GM20000 (cell line): ENCODE data around the gene KDM8.

ENCODE experiments used
- DNase-seq: peaks from one replicate; pipeline ENCODE4 v3.0.0; 2012; ENCODE audit warnings: low spot score
- TF ChIP-seq, protein P1 (sequence below): IDR thresholded peaks from 2 replicates; pipeline ENCODE4 v1.5.1; 2012; ENCODE audit warnings: mild to moderate bottlenecking, control low read depth; ENCODE audit errors: extremely low read depth, missing control alignments

Gene KDM8

DNA sequence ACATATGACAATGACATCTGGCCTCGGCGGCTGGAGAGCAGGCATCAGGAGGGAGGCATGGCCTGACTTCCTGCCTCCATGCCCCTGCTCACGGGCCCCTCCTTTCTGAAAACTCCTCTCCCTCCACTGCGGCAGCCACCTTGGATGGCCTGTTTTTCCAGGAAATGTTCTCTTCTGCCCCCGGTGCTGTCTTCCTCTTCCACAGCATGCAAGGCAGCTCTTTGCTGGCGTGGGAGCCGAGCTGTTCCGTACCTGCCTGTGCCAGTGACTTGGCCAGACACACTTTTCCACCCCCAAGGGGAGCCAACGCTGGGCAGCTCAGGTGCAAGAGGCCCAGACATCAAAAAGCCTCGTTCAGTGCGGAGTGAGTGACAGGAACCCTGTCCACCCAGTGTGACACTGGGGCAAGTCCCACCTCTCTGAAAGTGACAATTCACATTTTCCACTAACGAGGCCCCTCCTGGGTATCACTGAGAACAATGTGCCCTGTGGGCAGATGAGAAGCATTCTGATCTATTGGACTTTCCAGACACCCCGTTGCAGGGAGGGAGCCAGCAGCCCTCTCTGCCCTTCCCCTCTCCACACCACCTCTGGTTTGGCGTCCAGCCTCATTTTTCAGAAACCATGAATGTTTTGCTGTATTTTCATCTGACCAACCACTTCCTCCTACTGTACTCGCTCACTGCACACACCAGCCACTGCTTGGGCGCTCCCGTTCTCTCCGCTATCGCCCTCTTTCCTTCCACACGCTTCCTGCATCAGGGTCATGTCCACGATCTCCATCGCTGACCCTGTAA is 34.1 kb downstream of the KDM8 start:
- TF ChIP-seq, protein P1, sequence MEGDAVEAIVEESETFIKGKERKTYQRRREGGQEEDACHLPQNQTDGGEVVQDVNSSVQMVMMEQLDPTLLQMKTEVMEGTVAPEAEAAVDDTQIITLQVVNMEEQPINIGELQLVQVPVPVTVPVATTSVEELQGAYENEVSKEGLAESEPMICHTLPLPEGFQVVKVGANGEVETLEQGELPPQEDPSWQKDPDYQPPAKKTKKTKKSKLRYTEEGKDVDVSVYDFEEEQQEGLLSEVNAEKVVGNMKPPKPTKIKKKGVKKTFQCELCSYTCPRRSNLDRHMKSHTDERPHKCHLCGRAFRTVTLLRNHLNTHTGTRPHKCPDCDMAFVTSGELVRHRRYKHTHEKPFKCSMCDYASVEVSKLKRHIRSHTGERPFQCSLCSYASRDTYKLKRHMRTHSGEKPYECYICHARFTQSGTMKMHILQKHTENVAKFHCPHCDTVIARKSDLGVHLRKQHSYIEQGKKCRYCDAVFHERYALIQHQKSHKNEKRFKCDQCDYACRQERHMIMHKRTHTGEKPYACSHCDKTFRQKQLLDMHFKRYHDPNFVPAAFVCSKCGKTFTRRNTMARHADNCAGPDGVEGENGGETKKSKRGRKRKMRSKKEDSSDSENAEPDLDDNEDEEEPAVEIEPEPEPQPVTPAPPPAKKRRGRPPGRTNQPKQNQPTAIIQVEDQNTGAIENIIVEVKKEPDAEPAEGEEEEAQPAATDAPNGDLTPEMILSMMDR, result no peak
- peak; percentile 72 for DNase-seq

DNA sequence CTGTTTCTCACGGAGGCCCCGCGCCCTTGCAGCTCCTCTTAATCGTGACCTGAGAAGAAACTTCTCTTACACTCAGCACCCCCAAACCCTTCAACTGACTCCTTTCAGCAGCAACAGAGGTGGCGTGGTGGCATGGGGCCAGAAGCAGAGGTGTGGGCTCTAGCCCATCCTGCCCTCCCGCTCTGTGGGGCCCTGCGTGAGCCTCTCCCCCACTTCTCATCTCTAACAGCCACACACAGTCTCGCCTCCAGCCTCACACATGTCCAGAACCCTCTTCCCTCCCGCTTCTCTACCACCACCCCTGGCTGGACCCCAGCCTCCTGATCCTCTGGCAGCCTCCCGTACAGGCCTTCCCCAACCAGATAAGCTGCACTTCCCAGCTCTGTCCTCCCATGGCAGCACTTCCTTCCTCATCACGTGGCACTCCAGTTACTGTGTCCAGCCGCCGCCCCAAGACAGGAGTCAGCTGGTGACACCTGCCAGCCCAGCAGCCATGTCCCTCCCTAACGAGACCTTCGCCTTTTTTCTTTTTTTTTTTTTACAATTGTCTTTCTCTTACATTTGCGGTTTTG is 34.8 kb downstream of the KDM8 start:
- TF ChIP-seq, protein P1, result no peak
- DNase-seq, result no peak

GRCh38 chr16:27238591-27238990 is 35.3 kb downstream of the KDM8 start:
- no peak for DNase-seq
- TF ChIP-seq, protein P1, result no peak

DNA sequence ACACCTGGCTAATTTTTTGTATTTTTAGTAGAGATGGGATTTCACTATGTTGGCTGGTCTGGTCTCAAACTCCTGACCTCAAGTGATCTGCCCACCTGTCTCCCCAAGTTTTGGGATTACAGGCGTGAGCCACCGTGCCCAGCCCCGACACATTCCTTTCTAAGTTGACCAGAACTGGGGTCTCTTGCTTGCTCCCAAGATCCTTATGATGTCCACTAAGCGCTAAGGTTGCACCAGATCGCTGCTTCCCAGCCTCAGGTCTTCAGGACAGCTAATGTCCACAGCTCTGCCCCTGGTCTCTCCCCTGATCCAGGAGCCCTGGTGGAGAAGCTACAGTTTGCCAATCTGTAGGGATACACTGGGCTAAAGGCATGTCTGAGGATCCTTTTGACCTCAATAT is 35.7 kb downstream of the KDM8 start:
- TF ChIP-seq, protein P1, result no peak
- no peak for DNase-seq

GRCh38 chr16:27239906-27240655 is 36.8 kb downstream of the KDM8 start:
- TF ChIP-seq, protein P1, result no peak
- DNase-seq, result no peak

DNA sequence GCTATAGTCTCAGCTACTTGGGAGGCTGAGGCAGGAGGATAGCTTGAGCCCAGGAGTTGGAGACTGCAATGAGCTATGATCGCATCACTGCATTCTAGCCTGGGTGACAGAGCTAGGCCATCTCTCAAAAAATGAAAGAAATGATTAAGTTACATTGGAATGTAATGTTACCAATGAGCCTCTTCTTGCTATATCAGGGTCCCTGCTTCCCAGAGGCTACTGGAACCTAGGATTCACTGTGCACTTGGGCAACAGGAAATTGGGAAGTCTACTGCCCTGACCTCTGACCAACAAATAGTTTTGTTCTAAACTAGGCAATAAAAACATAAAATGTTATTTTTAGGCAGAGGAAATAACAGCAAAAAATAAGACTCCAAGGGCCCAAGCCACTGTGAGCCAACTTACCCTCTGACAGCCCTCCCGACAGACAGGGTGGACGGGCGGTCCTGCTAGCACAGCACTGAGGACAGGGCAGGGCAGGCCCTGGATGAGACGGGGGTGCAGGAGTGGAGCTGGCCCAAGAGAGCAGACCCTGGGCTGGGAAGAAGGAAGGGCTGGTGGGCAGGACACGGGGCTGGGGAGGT is 37.7 kb downstream of the KDM8 start:
- DNase-seq, result no peak
- TF ChIP-seq, protein P1, result no peak
